Adrenal gland (tissue), 5 donors: ENCODE results near the gene CTBP2.

Experiments
- CTCF ChIP-seq, 6 experiments: fragments of 450-650 bp in 4 of 6; fragments of 200-600 bp in 2 of 6; sonication (generic) in 1 of 6; IDR thresholded peaks; 1 replicate in 5 of 6; 2 replicates in 1 of 6; pipeline versions ENCODE4 v1.5.1 to v1.8.0; 2016 to 2021; ENCODE audit warnings: antibody characterized with exemption in 6 of 6, mild to moderate bottlenecking in 2 of 6, moderate library complexity in 1 of 6
- POLR2A ChIP-seq, 2 donors: fragments of 450-650 bp; IDR thresholded peaks; one replicate each; pipeline ENCODE4 v1.6.1; 2017; ENCODE audit warnings: antibody characterized with exemption in 2 of 2, mild to moderate bottlenecking in 2 of 2, moderate library complexity in 1 of 2
- donor health status: DM: no; HTN: no; CAD: no.

- TF ChIP-seq CTCF (IDR thresholded peaks at IDR 0.05) (no peak), POLR2A (IDR thresholded peaks at IDR 0.05) (no peak)
These were observed 196.3 kb downstream of the CTBP2 start for GRCh38 chr10:124963866-124964720.
